ENCODE measurements around the gene MARCHF10.

DNA sequence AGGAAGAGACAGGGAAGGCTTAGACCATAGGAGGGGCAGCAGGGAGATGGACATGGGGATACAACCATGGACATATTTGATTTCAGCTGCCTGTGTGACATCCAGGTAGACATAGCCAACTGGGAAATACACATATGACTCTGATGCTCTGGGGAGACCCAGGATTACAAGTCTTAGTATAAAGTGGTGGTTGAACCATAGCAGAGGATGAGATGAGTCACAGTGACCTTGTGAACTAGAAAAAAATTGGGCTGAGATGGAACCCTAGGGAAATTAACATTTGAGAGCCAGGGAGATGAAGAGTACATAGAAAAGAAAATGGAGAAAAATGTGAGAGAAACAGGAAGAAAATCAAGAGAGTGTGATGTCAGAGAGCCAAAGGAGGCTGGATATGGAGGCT lies 10.2 kb downstream of the MARCHF10 start:
- TF ChIP-seq EZH2 (IDR thresholded peaks at IDR 0.05; ENCODE audit: borderline replicate concordance) (no peak), CTCF (IDR thresholded peaks at IDR 0.05; ENCODE audit: poor library complexity) (no peak)

All from hepatocyte (in vitro differentiated cells).